ENCODE results near the gene ATP1A4.

GRCh38 chr1:160166166-160166868 is 14.9 kb downstream of the ATP1A4 start:
- TF ChIP-seq POLR2A (IDR thresholded peaks at IDR 0.05), result no peak
- no peak for TF ChIP-seq CTCF (IDR thresholded peaks at IDR 0.05 in 4 of 5, conservative IDR thresholded peaks at IDR 0.05 in 1 of 5)

Data from gastrocnemius medialis (tissue), 4 donors.